ENCODE results near the gene CCDC197.

DNA sequence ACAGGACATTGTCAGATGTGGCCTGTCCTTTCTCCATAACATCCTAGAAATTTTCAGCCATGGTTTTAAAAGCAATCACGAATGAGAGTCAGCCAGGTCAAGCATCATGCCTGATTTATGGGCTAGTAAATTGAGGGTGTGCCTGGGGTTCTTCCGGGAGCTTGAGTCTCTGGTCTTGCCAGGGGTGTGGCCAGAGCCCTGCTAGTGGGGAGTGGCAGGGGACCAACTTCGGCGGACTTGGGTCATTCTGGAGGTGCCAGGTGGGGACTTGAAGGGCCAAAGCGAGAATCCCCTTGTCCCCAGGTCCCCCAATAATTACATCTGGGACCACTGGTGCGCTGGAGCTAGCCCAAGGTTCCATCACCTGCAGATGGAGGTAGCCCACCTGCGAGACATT is 34.8 kb downstream of the CCDC197 start:
- TF ChIP-seq, protein P1, sequence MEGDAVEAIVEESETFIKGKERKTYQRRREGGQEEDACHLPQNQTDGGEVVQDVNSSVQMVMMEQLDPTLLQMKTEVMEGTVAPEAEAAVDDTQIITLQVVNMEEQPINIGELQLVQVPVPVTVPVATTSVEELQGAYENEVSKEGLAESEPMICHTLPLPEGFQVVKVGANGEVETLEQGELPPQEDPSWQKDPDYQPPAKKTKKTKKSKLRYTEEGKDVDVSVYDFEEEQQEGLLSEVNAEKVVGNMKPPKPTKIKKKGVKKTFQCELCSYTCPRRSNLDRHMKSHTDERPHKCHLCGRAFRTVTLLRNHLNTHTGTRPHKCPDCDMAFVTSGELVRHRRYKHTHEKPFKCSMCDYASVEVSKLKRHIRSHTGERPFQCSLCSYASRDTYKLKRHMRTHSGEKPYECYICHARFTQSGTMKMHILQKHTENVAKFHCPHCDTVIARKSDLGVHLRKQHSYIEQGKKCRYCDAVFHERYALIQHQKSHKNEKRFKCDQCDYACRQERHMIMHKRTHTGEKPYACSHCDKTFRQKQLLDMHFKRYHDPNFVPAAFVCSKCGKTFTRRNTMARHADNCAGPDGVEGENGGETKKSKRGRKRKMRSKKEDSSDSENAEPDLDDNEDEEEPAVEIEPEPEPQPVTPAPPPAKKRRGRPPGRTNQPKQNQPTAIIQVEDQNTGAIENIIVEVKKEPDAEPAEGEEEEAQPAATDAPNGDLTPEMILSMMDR (IDR thresholded peaks at IDR 0.05): no peak
- TF ChIP-seq POLR2A (IDR thresholded peaks at IDR 0.05): no peak

Measured in ovary (tissue), 3 donors.